ENCODE data around the gene BMAL1.
"Not testable (repeated sequence)": the region's sequence is repeated elsewhere in the genome, so short reads cannot be mapped to it uniquely, and the experiment has no call there.

Gene BMAL1

DNA sequence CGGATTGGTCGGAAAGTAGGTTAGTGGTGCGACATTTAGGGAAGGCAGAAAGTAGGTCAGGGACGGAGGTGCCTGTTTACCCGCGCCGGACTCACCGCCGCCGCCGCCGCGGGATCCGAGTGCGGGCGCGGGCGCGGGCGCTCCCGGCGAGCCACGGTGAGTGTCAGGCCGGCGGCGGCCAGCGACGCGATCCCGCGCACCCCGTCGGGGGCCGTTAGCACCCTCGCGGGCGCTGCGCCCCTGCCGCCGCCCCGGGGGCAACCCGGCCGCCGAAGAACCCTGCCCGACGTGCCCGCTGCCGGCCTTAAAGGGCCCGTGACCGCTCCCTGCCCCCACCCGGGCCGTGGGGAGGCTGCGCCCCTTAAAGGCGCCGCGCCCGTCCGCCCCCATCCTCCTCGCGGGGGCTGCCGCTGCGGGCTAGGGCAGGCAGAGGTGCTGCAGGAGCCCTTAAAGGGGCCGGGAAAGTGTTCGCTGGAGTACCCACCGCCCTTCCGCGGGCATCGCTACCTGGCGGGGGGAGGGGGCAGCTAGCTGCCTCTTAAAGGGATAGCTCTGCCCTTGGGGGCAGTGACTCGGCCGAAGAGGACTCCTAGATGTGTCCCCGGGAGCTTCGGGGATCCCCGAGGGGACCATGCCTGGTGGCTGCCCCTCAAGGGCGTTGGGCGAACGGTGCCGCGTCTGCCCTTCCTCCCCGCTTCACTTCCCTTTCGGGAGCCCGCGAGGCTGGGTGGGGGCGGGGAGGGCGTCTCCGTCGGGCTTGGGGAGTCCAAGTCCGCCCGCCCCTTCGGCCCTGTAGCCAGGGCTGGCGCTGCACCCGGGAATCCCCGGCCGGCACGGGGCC lies at the start of gene BMAL1:
Gene BMAL1 (plus strand): TSS at position 23 of the 841 bp plus-strand sequence. CDS start 76,519 bp downstream, outside the sequence.
- DNase-seq = peak; percentile 53

DNA sequence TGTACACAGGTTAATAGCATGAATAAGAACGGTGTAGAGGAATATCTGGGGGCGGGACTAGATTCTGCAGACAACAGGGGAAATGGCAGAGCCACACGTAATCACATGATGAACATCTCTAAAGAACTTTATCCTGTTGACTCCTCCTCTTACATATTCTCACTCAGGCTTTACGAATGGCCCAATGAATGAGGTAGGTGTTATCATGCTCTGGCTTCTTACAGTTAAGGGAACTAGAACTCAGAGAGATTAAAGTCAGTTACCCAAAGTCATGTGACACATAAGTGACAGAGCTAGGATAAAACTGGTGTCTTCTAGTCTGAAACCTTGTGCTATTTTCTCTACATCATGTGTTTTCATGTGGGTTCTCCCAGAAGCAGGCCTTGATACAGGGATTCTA lies 49.0 kb upstream of the BMAL1 start:
- peak; percentile 46 for DNase-seq

DNA sequence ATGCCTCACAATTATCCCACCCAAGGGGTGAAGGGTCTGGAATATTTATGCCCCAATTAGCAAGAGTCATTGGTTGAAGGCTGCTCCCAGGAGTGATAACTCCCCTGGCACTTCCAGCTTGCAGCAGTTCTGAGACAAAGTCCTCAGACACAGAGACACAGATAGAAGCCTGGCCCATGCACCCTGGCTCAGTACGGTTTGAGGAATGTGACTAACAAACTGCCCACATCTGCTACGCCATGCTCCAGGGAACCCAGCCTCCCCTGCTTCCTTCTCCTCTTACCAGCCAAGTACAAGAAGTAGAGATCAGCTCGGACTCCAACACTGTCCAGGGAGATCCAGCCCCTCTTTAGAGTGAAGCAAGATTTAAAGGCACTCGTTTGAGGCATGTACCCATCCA lies 48.5 kb upstream of the BMAL1 start:
- no peak for DNase-seq

DNA sequence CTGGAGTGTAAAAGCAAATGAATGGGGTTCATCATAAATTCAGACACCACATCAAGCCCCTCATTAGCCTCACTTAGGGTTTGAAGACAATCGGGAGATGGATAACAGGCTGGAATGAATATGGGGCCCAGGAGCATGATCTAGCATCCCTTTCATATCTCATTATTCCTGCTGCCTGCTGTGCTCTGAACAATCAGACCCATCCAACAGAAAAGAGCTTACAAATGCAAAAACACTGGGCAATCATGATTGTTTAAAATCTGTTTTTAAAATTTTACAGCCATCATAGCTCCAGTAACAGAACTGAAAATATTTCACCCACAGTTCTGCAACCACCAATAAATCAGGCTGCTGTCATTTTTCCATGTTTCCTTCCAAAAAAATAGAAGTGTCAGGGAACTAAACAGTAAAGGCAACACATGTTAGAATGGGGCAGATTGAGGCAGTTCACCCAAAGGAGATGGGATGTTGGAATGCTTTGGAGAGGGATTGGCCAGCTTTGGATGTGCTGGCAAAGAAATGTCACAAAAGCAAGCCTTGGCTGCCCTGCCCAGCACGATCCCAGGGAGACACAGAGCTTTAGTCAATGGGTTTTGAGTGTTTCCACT lies 47.8 kb upstream of the BMAL1 start:
- no peak for DNase-seq

DNA sequence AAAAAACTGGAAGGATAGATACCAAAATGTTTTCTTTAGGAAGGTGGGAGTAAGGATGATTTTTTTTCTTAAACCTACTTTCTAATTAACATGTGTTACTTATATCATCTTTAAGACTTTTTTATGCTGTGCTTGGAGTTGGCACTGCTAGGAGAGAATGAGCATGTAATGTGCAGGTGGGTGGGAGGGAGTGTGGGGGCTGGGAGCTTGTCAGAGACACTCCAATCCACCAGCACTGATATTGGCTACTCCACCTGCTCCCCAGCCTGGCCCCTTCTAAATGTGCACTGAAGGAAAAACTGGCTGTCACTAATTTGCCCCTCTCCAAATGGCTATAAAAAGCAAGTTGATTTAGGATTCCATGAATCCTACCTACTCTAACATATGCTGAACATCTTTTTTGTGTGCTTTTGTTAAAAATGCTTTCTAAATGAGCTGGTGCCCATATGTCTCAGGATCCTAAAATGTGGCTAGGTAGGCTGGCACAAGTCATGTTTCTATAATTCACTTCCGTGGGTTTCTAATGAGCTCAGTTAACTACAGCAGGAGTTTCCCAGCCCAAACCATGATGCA lies 44.3 kb upstream of the BMAL1 start:
- DNase-seq = no peak

DNA sequence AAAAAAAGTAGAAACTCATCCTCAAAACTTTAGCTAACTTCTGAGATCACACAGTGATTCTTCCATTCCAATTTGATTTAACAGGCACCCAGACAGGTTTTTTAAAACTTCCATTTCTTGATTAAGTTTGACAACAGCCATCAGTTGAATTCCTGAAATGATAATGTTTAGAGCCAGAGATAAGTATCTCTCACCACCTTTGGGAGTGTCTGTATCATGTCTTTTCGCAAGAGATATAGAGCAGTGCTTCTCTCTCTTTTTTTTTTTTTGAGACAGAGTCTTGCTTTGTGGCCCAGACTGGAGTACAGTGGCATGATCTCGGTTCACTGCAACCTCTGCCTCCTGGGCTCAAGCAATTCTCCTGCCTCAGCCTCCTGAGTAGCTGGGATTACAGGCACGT lies 41.7 kb upstream of the BMAL1 start:
- no peak for DNase-seq

DNA sequence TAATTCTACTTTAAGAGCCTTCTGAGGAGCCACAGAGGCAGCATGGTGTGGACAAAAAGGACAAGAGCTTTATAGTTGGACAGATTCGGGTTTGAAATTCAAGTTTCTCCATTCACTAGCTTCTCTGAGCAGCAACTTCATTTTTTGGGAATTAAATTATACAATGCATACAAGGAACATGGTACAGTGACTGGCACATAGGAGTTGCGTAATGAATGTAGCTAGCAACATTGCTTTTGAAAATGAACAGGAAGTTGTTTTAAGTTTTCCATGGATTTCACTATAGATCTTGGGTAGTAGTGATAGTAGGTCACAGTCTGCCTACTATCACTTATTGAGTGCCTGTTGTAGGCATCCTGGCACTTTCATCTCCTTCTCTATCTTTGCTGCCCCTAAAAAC lies 41.0 kb upstream of the BMAL1 start:
- DNase-seq = no peak

DNA sequence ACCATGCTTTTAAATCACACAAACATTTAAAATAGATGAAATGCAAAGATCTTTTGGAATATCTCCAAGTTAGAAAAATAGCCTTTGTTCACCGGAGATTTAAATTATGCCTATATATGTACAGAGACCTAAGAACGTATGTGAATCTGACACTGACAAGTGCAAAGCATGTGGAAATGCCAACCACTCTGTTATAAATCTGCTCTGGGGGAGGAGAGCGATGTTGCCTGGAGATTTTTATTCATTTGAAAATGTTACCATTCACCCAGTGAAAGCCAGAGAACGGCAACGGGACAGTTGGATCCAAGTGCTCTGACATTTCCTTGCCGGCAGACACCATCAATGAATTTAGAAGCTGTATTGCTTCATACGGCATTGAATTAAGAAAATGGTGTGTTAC lies 39.8 kb upstream of the BMAL1 start:
- no peak for DNase-seq

DNA sequence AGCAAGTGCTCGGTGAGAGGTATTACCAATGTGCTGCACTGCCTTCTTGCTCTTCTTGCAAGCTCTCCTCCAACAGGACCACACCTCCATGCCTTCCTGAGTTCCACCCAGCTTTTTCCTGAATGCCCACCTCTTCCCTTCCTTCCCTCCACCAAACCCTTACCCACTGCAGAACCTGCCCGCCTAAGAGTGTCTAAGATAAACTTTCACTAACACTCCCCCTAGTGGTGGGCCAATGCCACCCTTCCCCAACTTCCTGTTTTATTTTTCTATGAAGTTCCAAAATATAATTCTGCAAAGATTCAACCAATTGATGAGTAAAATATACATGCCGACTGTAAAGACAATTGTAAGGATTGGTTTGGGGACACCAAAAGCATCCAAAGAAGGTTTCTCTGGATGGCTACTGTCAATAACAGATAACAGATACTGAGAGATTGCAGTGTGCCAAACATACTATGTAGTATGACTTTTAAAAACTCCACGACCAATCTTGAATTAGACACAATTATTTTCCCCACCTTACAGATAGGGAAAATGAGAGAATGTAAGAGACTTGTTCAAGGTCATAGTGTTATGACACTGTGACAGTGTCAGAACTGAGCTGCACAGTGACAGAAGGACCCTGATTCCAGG lies 38.6 kb upstream of the BMAL1 start:
- peak; percentile 85 for DNase-seq

DNA sequence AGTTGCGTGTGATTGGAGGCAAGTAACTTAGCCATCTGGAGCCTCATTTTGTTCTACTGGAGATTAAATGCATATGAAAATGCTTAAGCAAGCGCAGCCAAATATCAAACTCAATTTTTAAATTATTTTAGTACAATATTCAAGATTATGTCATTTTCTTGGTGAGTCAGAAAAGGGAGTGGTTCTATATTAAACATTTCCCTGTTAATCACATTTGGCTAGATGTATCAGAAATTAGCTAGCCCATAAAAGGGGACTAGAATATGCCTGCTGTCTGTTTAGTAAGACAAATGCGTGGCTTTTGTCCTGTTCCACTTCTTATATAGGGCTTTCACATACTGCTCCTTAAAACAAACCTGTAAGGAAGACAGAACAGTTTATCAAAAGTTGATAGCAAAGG lies 35.0 kb upstream of the BMAL1 start:
- DNase-seq = no peak

DNA sequence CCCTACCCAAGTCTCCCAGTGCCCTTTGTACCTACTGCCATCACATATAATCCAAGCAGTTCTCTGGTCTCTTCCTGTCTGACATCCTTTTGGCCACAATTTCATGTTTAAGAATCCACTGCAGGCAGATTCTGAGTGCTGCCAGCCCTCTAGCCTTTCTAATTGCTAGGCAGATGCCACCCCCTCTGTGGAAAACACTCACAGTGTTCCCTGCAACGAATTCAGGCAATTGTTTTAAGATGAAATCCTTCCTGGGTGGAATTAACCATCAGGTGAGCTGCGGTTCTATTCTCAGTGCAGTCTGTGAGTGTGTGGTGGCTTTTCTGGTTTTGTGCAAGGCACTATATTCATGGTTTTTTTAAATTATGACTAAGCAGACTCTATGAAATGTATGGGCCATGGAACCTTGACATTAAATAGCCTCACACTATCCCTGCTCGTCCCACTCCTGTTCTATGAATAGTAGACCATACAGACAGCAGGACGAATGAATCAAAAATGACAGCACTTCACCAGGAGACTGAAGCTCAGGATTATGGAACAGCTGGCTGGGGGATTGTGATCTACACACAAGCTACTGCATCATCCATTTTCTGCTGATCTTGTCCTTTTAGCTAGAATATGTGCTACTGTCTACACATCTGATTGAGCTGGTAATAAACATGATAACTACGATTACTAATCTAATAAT lies 29.8 kb upstream of the BMAL1 start:
- DNase-seq = no peak

DNA sequence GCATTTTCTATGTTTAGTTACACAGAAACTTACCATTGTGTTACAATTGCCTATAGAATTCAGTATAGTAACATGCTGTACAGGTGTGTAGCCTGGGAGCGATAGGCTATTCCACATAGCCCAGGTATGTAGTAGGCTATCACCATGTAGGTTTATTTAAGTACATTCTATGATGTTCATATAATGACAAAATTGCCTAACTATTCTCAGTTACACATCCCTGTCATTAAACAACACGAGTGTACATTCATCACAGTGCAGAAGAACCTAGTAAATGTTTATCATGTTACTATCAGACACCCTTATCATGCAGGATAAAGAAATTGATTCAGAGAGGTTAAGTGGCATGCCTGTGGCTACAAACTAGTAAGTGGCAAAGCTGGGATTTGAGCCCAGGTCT lies 28.4 kb upstream of the BMAL1 start:
- no peak for DNase-seq

DNA sequence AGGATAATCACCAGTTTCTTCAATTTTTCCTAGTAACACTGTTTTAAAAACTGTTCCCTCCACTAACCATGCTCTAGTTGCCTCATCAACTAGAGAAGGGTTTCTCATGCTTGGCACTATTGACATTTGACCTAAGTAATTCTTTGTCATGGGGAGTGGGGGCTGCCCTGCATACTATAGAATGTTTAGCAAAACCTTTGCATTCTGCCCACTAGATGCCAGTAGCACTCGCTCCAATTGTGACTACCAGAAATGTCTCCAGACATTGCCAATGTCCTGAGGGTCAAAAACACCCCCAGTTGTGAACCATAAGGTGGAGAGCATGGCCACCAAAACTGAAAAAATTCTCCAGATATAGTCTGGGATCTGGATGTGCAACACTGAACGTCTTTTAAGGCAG lies 27.6 kb upstream of the BMAL1 start:
- peak; percentile 18 for DNase-seq

DNA sequence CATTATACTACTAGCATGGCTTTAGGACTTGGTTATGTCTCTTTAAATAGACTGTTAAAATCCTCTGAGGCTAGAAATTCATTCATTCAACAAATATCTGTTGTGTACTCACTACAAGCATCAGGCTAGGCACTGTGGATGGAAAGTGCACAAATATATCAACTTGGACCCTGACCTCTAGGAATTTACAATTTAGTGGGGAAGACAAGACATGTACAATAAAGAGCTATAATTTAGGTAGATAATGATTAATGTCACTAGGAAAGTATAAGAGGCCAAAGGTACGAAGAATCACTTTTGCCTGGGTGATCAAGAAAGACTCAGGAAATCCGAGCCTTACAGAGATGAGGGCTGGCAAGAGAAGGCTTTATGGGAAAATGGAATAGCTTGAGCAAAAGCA lies 25.6 kb upstream of the BMAL1 start:
- no peak for DNase-seq

DNA sequence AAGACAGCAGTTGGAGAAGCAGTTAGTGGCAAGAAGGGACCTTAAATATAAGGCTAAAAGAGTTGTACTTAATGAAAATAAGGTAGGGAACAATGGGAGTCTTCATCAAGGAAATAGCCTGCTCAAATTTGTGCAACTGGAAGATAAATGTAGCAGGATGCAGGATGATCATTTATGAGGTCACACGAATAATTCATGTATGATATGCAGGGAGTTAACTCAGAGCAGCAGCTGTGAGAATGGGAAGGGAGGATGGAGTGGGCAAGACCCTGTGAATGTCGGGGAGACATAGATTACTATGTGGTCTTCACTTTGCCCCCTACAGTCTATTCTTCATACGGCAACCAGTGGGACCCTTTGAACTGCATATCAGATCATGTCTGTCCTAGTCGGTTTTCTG lies 25.2 kb upstream of the BMAL1 start:
- DNase-seq = no peak

DNA sequence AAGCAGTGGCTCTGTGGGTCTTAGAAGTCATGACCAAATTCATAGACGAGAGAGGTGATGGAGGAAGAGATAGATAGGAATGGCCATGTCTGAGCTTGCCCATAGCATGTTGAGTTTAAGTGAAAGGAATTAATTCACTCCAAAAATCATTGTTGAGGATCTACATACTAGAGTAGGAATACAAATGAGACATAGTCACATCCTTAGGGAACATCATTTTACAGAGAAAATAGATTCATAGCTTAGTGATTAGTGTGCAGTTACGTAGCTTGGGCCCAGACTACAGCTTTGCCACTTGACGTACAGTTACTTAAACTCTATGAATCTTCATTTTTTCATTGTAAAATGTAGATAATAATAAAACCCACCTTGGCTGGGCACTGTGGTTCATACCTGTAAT lies 21.4 kb upstream of the BMAL1 start:
- DNase-seq = no peak

DNA sequence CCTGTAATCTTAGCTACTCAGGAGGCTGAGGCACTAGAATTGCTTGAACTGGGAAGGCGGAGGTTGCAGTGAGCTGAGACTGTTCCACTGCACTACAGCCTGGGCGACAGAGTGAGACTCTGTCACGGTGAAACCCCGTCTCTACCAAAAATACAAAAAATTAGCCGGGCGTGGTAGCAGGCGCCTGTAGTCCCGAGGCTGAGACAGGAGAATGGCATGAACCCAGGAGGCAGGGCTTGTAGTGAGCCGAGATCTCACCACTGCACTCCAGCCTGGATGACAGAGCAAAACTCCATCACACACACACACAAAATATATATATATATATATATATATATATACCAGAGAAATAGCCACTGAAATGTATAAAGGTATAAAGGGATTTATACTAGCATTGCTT lies 19.5 kb upstream of the BMAL1 start:
- not testable (repeated sequence) for DNase-seq

DNA sequence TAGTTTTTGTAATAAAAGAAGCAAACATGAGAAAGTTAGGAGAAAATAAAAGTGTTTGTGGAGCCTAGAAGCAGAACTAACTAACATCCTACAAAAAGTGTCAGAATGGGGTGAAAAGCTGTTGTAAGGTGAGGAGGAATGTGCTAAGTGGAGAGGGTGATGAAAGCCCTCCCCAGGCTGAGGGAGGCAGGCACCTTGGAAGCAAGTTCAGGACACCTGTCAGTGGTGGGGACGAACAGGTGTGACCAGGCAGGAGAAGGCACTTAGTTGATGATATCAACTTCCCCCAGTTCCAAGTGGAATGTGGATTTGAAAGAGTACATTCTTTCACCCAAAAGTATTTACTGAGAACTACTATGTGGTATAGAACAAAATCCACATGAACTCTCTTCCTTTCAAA lies 18.7 kb upstream of the BMAL1 start:
- no peak for DNase-seq

DNA sequence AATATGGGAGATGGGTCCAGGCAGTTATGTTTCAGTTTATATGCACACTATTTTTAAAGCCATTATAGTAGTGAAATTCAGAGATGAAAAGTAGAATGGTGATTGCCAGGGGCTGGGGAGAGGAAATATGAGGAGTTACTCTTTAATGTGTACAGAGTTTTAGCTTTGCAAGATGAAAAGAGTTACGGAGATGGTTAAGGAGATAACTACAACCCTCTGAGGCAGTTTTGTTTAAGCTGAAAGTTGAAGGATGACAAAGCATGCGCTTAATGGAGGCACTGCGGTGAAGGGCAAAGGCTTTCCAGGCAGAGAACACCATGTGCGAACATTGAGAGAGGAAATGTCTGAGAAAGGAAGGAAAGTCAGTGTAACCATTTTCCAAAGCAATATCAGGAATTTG lies 18.2 kb upstream of the BMAL1 start:
- DNase-seq = no peak

DNA sequence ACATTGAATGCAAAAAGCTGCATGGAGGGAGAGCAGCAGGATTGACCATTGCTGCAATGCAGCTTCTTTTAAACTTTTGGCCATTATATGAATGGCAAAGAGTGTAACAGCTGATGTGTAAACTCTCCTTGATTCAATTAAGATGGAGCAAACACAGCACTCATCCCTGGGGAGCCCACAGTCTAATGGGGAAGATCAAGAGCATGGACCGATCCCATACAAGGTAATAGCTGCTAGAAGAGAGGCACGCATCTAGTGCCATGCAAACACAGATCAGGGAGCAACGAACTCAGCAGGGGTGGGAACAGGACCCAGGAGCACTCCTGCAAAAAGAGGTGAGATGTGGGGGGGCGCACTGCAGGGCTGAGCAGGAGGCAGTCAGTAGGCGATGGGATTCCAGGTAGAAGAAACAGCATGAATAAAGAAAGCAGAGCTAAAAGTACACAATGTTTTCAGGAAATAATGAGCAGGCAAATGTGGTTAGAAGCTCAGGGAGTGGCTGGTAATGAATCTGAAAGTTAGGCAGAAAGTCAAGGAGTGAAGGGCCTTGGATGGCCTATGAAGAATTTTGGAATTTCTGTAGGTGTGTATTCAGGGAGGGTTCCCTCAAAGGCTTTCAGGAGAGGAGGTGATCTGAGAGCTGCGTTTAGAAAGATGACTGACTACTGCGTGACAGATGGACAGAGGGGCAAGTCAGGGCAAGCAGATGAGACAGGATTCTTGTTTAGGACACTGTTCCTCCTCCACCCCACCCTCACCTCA lies 17.2 kb upstream of the BMAL1 start:
- no peak for DNase-seq

DNA sequence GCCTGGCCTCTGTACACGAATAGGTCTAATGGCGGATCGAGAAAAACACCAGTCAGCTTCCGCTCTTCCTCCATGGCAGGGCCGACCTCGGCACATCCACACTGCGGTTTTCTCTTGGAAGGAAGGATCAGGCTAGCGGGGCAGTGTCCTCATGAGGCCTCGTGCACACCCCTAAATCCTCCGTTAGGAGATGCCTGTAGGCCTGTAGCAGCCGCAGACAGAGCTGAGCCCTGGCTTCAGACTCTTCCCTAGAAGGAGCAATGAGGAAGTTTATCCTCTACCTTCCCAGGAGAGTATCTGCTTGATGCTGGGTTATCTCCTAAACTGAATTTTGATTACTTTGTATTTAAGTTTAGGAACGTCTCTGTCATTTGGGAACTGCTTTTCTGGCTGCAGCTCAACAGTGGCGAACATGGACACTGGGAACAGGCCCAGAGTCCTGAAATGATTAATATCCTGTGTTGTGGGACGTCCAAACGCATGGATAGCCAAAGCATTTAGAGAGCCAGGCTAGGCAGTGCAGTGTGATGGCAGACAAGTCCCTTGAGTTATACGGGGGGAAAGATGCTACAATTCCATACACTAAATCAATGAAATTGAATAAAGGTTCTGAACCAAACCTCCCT lies 16.5 kb upstream of the BMAL1 start:
- DNase-seq = no peak

DNA sequence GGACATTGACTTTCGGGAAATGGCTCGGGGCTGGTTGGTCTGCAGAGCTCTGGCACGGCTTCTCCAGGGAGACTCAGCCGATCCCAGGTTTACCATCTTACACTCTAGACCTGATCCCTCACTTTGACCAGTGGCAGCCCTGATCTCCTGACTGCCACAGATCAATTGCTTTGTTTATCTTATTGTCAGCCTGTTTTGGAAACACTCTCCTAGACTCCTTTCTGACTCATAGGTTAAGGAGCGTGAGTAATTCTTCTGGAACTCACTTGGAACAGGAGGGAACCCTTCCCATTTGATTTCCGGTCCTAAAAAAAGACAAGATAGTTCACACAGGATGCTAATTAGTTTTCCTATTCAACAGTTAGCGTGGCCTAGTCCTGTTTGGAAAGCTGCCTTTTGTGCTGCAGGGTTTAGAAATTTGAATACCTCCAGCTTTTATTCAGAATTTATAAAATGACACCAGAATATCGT lies 16.0 kb upstream of the BMAL1 start:
- DNase-seq = no peak
